ENCODE measurements around the gene TMCO2.

TMCO2 gene

DNA sequence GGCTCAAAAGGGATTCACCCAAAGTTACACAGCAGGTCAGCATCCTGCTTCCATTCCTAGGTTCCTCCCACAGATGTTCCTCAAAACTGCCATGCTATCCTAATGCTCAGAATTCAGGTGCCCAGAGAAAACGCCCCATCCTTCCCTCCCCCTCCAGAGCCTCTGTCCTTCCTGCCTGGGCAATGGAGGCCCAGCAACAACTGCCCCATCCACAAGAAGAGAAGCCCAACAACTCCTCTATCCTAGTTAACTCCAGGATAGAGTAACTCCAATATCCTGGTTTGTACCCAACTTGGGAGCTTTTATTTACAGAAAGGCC, 52.5 kb downstream of the TMCO2 start:
- DNase-seq, result no peak
- in situ Hi-C loops (cut with MboI; ENCODE audit: low pct_unique_long_range_greater_than_20kb, low sequenced_read_pairs), result no loop called here

DNA sequence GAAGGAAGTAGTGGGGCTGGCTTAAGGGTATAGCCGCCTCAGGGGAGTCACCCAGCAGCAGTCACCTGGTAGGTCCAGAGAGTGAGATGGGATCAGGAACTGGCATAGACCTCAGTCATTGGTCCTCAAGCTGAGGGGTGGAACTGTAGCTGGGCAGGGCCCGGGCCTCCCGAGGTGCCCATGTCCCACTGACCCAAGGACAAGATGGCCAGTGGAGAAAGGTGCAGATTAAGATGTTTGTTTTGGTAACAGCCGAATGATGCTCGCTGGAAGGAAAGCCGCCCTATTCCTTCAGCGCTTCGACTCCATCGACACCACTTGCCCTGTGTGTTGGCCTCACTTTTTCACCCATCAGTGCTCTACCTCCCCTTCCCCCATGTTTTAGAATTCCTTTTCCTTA, 52.9 kb downstream of the TMCO2 start:
- in situ Hi-C loops (cut with MboI; ENCODE audit: low pct_unique_long_range_greater_than_20kb, low sequenced_read_pairs), result no loop called here
- DNase-seq, result no peak

DNA sequence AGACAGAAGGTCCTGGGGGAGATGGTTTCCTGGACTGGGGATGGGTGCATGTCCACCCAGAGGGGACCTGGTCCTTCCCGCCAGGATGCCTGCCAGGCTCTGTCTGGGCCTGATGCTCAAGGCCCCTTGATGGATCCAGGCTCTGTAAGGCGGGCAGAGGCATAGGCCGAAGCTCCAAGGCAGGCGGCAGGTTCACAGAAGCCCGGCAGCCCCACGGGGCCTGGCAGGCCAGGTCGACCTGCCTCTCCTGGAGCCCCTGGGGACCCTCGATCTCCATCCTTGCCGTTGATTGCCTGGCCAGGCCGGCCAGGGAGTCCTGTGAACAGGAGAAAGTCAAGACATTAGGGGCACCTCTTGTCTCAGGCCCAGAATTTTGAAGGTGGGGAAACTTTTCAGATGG, 53.3 kb downstream of the TMCO2 start:
- no peak for DNase-seq
- in situ Hi-C loops (cut with MboI; ENCODE audit: low pct_unique_long_range_greater_than_20kb, low sequenced_read_pairs), result no loop called here
